HUES48 (cell line): ENCODE data around the gene SLC46A1.

Experiments
- H3K27ac ChIP-seq: one replicate; pipeline ENCODE4 v1.7.0; 2013; ENCODE audit warnings: low read depth, low read length, inconsistent platforms
- H3K27me3 ChIP-seq: 2 replicates; pipeline ENCODE4 v1.6.1; 2013; ENCODE audit warnings: mild to moderate bottlenecking, low read length; ENCODE audit not compliant: control insufficient read depth, insufficient read depth
- H3K36me3 ChIP-seq: 2 replicates; pipeline ENCODE4 v1.6.1; 2013; ENCODE audit warnings: low read length; ENCODE audit not compliant: control insufficient read depth, insufficient read depth
- H3K4me1 ChIP-seq: 2 replicates; pipeline ENCODE4 v1.6.1; 2013; ENCODE audit warnings: mild to moderate bottlenecking, low read length; ENCODE audit not compliant: control insufficient read depth, insufficient read depth
- H3K4me3 ChIP-seq: 2 replicates; pipeline ENCODE4 v1.5.1; 2013; ENCODE audit warnings: mild to moderate bottlenecking, low read depth, low read length
- H3K9ac ChIP-seq: 2 replicates; pipeline ENCODE4 v1.6.1; 2013; ENCODE audit warnings: mild to moderate bottlenecking, low read depth, low read length, moderate library complexity
- H3K9me3 ChIP-seq: 2 replicates; pipeline ENCODE4 v1.6.1; 2013; ENCODE audit warnings: low read length; ENCODE audit not compliant: control insufficient read depth, insufficient read depth

The SLC46A1 gene

DNA sequence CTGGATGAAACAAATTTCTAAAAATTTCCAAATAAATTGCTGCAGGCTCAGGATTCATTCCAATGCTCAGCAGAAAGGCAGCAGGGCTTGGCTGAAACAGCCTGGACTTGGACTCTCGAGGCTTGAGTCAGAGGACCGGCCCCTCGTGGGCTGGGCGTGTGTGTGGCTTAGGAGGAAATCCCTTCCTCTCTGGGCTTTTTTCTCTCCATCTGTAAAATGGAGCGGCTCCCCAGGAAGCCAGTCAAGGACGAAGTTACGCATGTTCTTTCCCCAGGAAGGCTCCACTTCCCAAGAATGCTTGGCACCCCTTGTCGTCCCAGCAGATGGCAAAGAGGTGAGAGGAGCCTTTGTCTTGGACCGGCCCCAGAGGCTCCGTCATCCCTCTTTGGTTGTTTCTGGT, 13.5 kb downstream of the SLC46A1 start:
- H3K27me3 ChIP-seq, result no peaks in the 10 kb centered on the region
- H3K9me3 ChIP-seq, result no peaks in the 10 kb centered on the region
- H3K27ac ChIP-seq, result no peak overlapping the region
- no peak overlapping the region for H3K4me3 ChIP-seq
- H3K4me1 ChIP-seq, result no peaks in the 10 kb centered on the region
- peaks cover 3% of the 10 kb centered on the region; the same call in 1 of the 2 replicates for H3K36me3 ChIP-seq
- H3K9ac ChIP-seq, result no peak overlapping the region

DNA sequence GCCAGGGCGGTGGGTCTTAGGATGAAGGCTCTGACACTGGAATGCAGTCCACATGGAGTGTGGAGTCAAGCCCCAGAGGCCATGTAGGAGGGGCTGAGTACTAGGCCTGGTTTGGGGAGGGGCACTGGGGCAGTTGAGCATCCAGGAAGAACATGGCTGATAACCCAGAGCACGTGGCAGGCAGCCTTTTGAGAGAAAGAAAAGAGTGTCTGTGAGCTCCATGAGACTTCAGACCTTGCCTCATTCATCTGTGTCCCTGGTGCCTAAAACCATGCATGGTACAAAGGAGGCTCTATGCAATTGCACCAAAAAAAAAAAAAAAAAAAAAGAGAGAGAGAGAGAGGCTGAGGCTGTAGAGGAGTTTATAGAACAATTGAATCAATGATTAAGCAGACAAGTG, 14.6 kb downstream of the SLC46A1 start:
- Histone ChIP-seq H3K9ac (no peak overlapping the region), H3K36me3 (peaks cover 3% of the 10 kb centered on the region; the same call in 1 of the 2 replicates), H3K4me3 (no peak overlapping the region), H3K9me3 (no peaks in the 10 kb centered on the region), H3K27ac (no peak overlapping the region), H3K27me3 (peaks cover 2% of the 10 kb centered on the region; the same call in 1 of the 2 replicates), H3K4me1 (no peaks in the 10 kb centered on the region)

DNA sequence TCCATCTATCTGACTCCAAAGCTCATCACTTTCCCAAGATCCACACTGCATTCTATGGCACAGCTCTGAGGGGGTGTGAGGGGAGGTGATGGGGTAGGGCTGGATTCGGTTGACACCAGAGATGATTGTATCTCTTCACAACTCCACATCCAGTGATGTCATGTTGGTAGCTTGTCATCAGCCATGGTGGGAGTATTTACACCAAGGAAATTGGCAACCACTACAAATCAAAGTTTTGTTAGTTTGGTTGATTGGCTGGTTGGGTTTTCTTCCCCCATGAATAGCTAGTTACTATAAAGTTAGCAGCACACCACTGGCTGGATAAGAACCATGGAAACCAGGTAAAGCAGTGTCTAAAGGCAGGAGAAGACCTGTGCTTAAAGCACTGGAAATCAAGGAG, 15.0 kb downstream of the SLC46A1 start:
- H3K27ac ChIP-seq, result no peak overlapping the region
- no peaks in the 10 kb centered on the region for H3K4me1 ChIP-seq
- H3K9ac ChIP-seq, result no peak overlapping the region
- H3K4me3 ChIP-seq, result no peak overlapping the region
- H3K27me3 ChIP-seq, result peaks cover 6% of the 10 kb centered on the region
- no peaks in the 10 kb centered on the region for H3K9me3 ChIP-seq
- H3K36me3 ChIP-seq, result peaks cover 3% of the 10 kb centered on the region; the same call in 1 of the 2 replicates

DNA sequence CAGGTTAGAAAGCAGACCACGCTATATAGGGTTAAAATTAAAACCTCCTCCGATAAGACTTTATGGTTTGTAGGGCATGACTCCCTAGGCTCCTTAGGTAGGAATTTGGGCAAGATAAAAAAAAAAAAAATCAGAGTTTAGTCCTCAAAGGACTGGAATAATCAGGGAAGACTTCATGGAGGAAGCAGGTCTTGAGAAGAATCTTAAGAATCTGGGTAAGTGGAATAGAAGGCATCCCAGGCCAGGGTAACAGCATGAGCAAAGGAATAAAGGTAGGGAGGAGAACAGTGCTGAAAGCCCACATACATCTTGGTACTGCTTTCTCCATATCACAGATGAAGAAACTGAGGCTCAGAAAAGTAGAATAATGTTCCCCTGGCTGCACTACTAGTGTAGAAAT, 15.4 kb downstream of the SLC46A1 start:
- Histone ChIP-seq H3K27ac (no peak overlapping the region), H3K27me3 (peaks cover 10% of the 10 kb centered on the region), H3K4me3 (no peak overlapping the region), H3K9me3 (no peaks in the 10 kb centered on the region), H3K36me3 (peaks cover 3% of the 10 kb centered on the region; the same call in 1 of the 2 replicates), H3K9ac (no peak overlapping the region), H3K4me1 (no peaks in the 10 kb centered on the region)

DNA sequence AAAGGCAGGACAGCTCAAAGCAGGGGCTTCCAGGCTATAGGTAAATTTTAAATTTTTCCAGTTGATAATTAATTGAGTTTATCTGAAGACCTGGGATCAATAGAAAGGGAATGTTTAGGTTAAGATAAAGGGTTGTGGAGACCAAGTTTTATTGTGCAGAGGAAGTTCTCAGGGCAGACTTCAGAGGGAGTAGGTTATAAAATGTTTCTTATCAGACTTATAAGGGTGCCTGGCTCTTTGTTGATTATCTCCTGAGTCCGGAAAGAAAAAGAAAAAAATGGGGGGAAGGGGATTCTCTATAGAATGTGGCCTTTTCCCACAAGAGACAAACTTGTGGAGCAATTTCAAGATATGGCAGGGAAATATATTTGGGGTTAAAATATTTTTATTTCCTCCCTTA, 15.9 kb downstream of the SLC46A1 start:
- Histone ChIP-seq H3K27me3 (peaks cover 14% of the 10 kb centered on the region), H3K36me3 (peaks cover 3% of the 10 kb centered on the region; the same call in 1 of the 2 replicates), H3K9me3 (no peaks in the 10 kb centered on the region), H3K27ac (no peak overlapping the region), H3K4me1 (no peaks in the 10 kb centered on the region), H3K9ac (no peak overlapping the region), H3K4me3 (no peak overlapping the region)

DNA sequence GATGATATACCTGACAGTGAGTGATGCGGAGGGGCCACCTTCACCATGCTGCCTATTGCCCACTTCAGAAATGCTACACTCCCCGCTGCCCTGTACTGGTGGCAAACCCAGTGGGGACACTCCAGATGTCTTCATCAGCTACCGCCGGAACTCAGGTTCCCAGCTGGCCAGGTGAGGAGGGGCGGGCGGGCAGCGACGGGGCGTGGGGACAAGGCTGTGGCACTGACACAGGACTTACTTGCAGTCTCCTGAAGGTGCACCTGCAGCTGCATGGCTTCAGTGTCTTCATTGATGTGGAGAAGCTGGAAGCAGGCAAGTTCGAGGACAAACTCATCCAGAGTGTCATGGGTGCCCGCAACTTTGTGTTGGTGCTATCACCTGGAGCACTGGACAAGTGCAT, 17.9 kb downstream of the SLC46A1 start:
- Histone ChIP-seq H3K4me1 (no peaks in the 10 kb centered on the region), H3K27me3 (peaks cover 35% of the 10 kb centered on the region), H3K36me3 (peaks cover 3% of the 10 kb centered on the region; the same call in 1 of the 2 replicates), H3K9me3 (no peaks in the 10 kb centered on the region), H3K27ac (no peak overlapping the region), H3K9ac (no peak overlapping the region), H3K4me3 (no peak overlapping the region)

DNA sequence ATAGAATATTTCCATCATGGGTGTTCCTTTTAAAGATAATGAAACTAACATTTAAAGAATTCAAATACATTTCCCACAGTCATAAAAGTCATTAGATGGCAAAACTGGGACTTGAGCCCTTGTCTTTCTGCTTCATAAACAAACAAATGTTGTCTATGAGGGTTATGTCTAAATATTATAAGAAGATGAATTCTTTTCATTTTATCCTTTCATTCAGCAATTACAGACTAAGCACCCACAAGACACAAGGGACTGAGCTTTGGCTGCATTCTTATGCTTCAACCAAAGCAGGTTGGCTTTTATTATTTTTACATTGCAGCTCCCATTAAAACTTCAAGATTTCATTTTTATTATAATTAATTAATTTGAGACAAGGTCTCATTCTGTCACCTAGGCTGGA, 19.6 kb downstream of the SLC46A1 start:
- Histone ChIP-seq H3K27me3 (peaks cover 52% of the 10 kb centered on the region), H3K36me3 (peaks cover 3% of the 10 kb centered on the region; the same call in 1 of the 2 replicates), H3K9me3 (no peaks in the 10 kb centered on the region), H3K4me1 (no peaks in the 10 kb centered on the region), H3K9ac (no peak overlapping the region), H3K27ac (no peak overlapping the region), H3K4me3 (no peak overlapping the region)

DNA sequence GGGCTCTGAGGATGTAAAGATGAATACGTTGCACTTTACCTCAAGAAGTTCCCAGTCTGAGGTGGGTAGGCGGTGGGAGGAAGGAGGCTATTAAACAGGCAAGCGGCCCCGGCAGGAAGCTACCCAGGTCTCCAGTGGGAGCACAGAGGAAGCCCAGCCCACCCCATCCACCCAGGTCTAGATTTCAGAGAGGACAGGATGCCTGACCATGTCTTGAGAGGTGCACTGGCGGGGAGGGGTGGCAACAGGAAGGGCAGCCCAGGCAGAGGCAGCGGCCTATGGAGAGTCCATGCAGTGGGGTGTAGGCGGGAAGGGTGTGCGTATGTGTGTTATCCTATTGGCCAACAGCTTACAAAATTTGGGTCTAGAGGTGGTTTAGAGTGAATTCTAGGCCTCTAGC, 20.6 kb downstream of the SLC46A1 start:
- no peak overlapping the region for H3K27ac ChIP-seq
- H3K9ac ChIP-seq, result no peak overlapping the region
- H3K36me3 ChIP-seq, result peaks cover 3% of the 10 kb centered on the region; the same call in 1 of the 2 replicates
- no peaks in the 10 kb centered on the region for H3K9me3 ChIP-seq
- H3K4me1 ChIP-seq, result no peaks in the 10 kb centered on the region
- peak overlapping the region; percentile 66 for H3K4me3 ChIP-seq
- H3K27me3 ChIP-seq, result peaks cover 62% of the 10 kb centered on the region

DNA sequence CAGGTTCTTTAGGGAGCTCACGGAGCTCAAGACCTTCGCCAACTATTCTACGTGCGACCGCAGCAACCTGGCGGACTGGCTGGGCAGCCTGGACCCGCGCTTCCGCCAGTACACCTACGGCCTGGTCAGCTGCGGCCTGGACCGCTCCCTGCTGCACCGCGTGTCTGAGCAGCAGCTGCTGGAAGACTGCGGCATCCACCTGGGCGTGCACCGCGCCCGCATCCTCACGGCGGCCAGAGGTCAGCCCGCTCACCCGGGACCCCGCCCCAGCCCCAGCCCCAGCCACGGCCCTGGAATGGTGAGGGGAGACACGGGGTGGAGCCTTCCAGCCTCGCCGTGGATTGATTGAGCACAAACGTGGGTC, 21.0 kb downstream of the SLC46A1 start:
- Histone ChIP-seq H3K27ac (no peak overlapping the region), H3K4me1 (no peaks in the 10 kb centered on the region), H3K36me3 (peaks cover 3% of the 10 kb centered on the region; the same call in 1 of the 2 replicates), H3K27me3 (peaks cover 66% of the 10 kb centered on the region), H3K4me3 (peak overlapping the region; percentile 66), H3K9me3 (no peaks in the 10 kb centered on the region), H3K9ac (no peak overlapping the region)

DNA sequence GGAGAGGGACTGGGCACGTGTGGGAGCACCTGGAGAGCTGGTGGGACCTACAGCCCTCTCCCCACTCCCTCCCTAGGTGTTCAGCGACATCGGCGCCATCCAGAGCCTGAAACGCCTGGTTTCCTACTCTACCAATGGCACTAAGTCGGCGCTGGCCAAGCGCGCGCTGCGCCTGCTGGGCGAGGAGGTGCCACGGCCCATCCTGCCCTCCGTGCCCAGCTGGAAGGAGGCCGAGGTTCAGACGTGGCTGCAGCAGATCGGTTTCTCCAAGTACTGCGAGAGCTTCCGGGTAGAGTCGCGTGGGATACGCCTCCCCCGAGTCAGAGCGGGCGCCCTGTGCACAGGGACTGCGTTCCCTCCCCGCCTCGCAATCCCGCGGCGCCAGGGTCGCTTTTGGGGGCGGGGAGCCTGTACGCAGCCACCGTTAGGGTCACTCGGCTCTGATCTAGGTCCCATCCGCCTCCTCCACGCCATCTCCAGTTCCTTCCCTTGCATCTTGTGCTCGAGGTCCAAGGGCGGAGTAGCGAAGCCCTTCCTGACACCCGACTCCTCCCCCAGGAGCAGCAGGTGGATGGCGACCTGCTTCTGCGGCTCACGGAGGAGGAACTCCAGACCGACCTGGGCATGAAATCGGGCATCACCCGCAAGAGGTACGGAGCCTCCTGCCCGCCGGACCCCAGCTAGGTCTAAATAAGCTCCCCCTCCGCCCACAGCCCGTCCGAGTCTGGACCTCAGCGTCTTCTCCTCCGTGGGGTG, 21.6 kb downstream of the SLC46A1 start:
- Histone ChIP-seq H3K27me3 (peaks cover 67% of the 10 kb centered on the region), H3K36me3 (peaks cover 3% of the 10 kb centered on the region; the same call in 1 of the 2 replicates), H3K4me3 (peak overlapping the region; percentile 66), H3K9ac (no peak overlapping the region), H3K27ac (no peak overlapping the region), H3K4me1 (no peaks in the 10 kb centered on the region), H3K9me3 (no peaks in the 10 kb centered on the region)

DNA sequence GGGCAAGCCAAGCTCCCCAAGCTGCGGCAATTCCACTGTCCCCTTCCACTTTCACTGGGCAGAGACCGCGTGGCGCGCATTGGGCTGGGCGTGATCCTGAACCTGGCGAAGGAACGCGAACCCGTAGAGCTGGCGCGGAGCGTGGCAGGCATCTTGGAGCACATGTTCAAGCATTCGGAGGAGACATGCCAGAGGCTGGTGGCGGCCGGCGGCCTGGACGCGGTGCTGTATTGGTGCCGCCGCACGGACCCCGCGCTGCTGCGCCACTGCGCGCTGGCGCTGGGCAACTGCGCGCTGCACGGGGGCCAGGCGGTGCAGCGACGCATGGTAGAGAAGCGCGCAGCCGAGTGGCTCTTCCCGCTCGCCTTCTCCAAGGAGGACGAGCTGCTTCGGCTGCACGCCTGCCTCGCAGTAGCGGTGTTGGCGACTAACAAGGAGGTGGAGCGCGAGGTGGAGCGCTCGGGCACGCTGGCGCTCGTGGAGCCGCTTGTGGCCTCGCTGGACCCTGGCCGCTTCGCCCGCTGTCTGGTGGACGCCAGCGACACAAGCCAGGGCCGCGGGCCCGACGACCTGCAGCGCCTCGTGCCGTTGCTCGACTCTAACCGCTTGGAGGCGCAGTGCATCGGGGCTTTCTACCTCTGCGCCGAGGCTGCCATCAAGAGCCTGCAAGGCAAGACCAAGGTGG, 24.7 kb downstream of the SLC46A1 start:
- H3K36me3 ChIP-seq, result no peaks in the 10 kb centered on the region
- H3K27me3 ChIP-seq, result peaks cover 64% of the 10 kb centered on the region
- no peak overlapping the region for H3K27ac ChIP-seq
- H3K9ac ChIP-seq, result no peak overlapping the region
- peak overlapping the region; percentile 52; the same call in 1 of the 2 replicates for H3K4me3 ChIP-seq
- H3K4me1 ChIP-seq, result no peaks in the 10 kb centered on the region
- H3K9me3 ChIP-seq, result no peaks in the 10 kb centered on the region
